Bronchial epithelial cell (primary cell): ENCODE results near the gene ACSL3. TPM values are rescaled to one million over a fixed set of nuclear protein-coding genes. Genes with fewer than 3 reads are reported as not detected.

Experiments
- DNase-seq: peaks from one replicate; pipeline ENCODE4 v3.0.0-alpha.2; 2010; ENCODE audit warnings: low read depth
- FAIRE-seq: peaks from 2 replicates; lab custom pipeline; 2011; peaks lifted over from hg19 to GRCh38; lab: Jason Lieb, UNC
- H3K27me3 ChIP-seq: 2 replicates; pipeline ENCODE4 v1.5.1; 2011; ENCODE audit warnings: low read length; ENCODE audit not compliant: control insufficient read depth, insufficient read depth
- H3K36me3 ChIP-seq: 2 replicates; pipeline ENCODE4 v1.5.1; 2011; ENCODE audit warnings: low read length; ENCODE audit not compliant: control insufficient read depth, insufficient read depth
- H3K4me3 ChIP-seq: 2 replicates; pipeline ENCODE4 v1.5.1; 2011; ENCODE audit warnings: mild to moderate bottlenecking, low read depth, low read length, control low read depth
- CTCF ChIP-seq: IDR thresholded peaks from 2 replicates; pipeline ENCODE4 v1.5.1; 2011; ENCODE audit warnings: mild to moderate bottlenecking, moderate library complexity, low read length, control low read depth, inconsistent platforms; ENCODE audit not compliant: insufficient read depth, severe bottlenecking
- total RNA-seq: library from RNA; depleted of rRNA; stranded (reverse); fragments of >200 nt; gene quantifications from 2 replicates; pipeline ENCODE4 v1.2.1, GENCODE V29; 2014

ACSL3 gene
- total RNA-seq, 1 donor from 2014 or later, result 269 TPM

DNA sequence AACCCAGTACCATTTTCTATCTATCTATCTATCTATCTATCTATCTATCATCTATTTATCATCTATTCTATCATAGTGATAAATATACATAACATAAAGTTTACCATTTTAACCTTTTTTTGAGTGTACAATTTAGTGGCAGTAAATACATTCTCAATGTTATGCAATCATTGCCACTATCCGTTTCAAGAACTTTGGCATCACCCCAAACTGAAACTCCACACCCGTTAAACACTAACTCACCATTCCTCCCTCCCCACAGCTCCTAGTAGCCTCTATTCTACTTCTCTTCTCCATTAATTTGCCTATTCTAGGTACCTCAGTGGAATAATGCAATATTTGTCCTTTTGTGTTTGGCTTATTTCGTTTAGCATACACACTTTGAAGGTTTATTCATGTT is 108.7 kb downstream of the ACSL3 start:
- peak; percentile 57 for DNase-seq
- no peak for FAIRE-seq
- Histone ChIP-seq H3K36me3 (no peaks in the 10 kb centered on the region), H3K27me3 (no peaks in the 10 kb centered on the region), H3K4me3 (no peak overlapping the region)
- no peak for TF ChIP-seq CTCF

- no peak for TF ChIP-seq CTCF
- FAIRE-seq (no peak), DNase-seq (no peak)
- Histone ChIP-seq H3K27me3 (no peaks in the 10 kb centered on the region), H3K4me3 (no peak overlapping the region), H3K36me3 (no peaks in the 10 kb centered on the region)
Observed at GRCh38 chr2:222972420-222972819, 111.6 kb downstream of the ACSL3 start.

DNA sequence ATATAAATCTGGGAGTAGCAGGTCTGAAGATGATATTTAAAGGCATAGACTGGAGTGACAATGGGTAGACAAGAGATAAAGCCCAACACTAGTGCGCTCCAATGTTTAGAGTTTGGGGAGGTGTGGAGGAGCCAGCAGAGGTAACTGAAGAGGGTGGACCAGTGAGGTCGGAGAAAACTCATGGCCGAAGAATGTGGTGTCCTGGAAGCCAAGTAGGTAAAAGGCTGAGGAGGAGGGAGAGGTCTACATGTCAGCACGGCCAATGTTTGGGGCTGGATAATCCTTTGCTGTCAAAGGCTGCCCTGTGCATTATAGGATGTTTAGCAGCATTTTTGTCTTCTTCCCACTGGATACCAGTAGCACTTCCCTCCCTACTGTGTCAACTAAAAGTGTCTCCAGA is 112.4 kb downstream of the ACSL3 start:
- FAIRE-seq, result no peak

DNA sequence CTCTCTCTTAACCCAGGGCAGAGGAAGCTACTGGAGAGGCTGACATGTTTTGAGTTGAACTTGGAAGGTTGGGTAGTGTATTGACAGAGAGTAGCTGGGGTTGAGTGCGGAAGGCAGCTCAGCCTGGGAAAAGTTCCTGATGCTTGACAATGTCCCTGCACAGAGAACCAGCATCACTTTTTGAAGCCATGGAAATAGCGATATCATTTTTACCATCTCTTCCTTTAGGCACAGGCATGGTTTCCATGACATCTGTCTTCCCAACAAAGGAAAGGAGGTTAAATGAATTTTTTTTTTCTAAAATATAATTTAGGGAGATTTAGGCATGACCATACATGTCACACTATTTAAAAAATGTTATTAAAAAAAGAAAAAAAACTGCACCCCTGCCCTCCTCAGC is 112.9 kb downstream of the ACSL3 start:
- Histone ChIP-seq H3K36me3 (no peaks in the 10 kb centered on the region), H3K27me3 (no peaks in the 10 kb centered on the region), H3K4me3 (no peak overlapping the region)
- TF ChIP-seq CTCF, result no peak
- DNase-seq (no peak), FAIRE-seq (no peak)

More for the DNA sequence above, 112.4 kb downstream of the ACSL3 start:
- no peaks in the 10 kb centered on the region for H3K36me3 ChIP-seq
- peak; percentile 42 for DNase-seq
- TF ChIP-seq CTCF, result no peak
- H3K4me3 ChIP-seq, result no peak overlapping the region
- H3K27me3 ChIP-seq, result no peaks in the 10 kb centered on the region

GRCh38 chr2:222976521-222977061 is 115.8 kb downstream of the ACSL3 start:
- DNase-seq (peak; percentile 50), FAIRE-seq (no peak)
- H3K36me3 ChIP-seq, result no peaks in the 10 kb centered on the region
- no peaks in the 10 kb centered on the region for H3K27me3 ChIP-seq
- no peak overlapping the region for H3K4me3 ChIP-seq
- no peak for TF ChIP-seq CTCF

DNA sequence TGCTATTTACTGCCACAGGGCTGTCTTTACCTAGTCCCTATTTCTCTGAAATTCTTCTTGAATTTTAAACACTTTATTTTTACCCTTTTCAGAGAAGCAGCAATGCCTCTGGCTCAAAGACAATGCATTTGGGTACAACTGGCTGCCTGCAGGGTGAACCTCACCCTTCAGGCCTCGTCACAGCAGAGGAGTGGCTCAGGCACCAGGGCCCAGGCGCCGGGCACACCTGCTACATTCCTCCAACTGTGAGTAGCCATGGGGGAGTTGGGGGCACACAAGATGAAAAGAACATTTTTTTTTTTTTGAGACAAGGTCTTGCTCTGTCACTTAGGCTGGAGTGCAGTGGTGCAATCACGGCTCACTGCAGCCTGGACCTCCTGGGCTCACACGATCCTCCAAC is 116.3 kb downstream of the ACSL3 start:
- no peak for TF ChIP-seq CTCF
- Histone ChIP-seq H3K4me3 (no peak overlapping the region), H3K36me3 (no peaks in the 10 kb centered on the region), H3K27me3 (no peaks in the 10 kb centered on the region)
- DNase-seq (no peak), FAIRE-seq (no peak)
